KMS-11 (cell line): Measurements from ENCODE around the gene GNB5.

Experiments
- H2AFZ ChIP-seq: fragments of 200-600 bp; sonication (generic); 2 replicates; pipeline ENCODE4 v1.6.1; 2016; ENCODE audit warnings: antibody characterized with exemption, mixed run types, low read depth
- H3K27ac ChIP-seq: fragments of 200-600 bp; sonication (generic); 2 replicates; pipeline ENCODE4 v1.6.1; 2016; ENCODE audit warnings: mild to moderate bottlenecking, mixed run types
- H3K27me3 ChIP-seq: fragments of 200-600 bp; sonication (generic); 2 replicates; pipeline ENCODE4 v1.6.1; 2017; ENCODE audit warnings: mild to moderate bottlenecking, low read depth, mixed run types, moderate library complexity; ENCODE audit not compliant: insufficient read depth
- H3K36me3 ChIP-seq: fragments of 200-600 bp; sonication (generic); 2 replicates; pipeline ENCODE4 v1.6.1; 2017; ENCODE audit warnings: mild to moderate bottlenecking, mixed run types; ENCODE audit not compliant: insufficient read depth
- H3K4me1 ChIP-seq: fragments of 200-600 bp; sonication (generic); 2 replicates; pipeline ENCODE4 v1.6.1; 2016; ENCODE audit warnings: mild to moderate bottlenecking, low read depth, mixed run types; ENCODE audit not compliant: poor library complexity, severe bottlenecking
- H3K4me2 ChIP-seq: fragments of 200-600 bp; sonication (generic); 2 replicates; pipeline ENCODE4 v1.7.0; 2016; ENCODE audit warnings: mild to moderate bottlenecking, mixed run types
- H3K4me3 ChIP-seq: fragments of 200-600 bp; sonication (generic); IDR thresholded peaks from 2 replicates; pipeline ENCODE4 v1.6.1; 2017; ENCODE audit warnings: low read depth, low read length, mixed read lengths; ENCODE audit not compliant: insufficient read depth
- H3K79me2 ChIP-seq: fragments of 200-600 bp; sonication (generic); 2 replicates; pipeline ENCODE4 v1.6.1; 2016; ENCODE audit warnings: low read depth, mixed run types; ENCODE audit not compliant: insufficient read depth
- H3K9ac ChIP-seq: fragments of 200-600 bp; sonication (generic); 2 replicates; pipeline ENCODE4 v1.6.1; 2016; ENCODE audit warnings: mild to moderate bottlenecking, mixed run types
- H4K20me1 ChIP-seq: fragments of 200-600 bp; sonication (generic); 2 replicates; pipeline ENCODE4 v1.6.1; 2016; ENCODE audit warnings: mild to moderate bottlenecking, mixed run types; ENCODE audit not compliant: insufficient read depth
- TF ChIP-seq, protein P1 (sequence below): fragments of 200-600 bp; sonication (generic); conservative IDR thresholded peaks from 2 replicates; pipeline ENCODE4 v1.6.1; 2017; ENCODE audit warnings: low read depth, mild to moderate bottlenecking, antibody characterized with exemption, low read length, moderate library complexity, mixed read lengths

GNB5 gene

GRCh38 chr15:52071570-52071969 is 119.6 kb downstream of the GNB5 start:
- TF ChIP-seq, protein P1, sequence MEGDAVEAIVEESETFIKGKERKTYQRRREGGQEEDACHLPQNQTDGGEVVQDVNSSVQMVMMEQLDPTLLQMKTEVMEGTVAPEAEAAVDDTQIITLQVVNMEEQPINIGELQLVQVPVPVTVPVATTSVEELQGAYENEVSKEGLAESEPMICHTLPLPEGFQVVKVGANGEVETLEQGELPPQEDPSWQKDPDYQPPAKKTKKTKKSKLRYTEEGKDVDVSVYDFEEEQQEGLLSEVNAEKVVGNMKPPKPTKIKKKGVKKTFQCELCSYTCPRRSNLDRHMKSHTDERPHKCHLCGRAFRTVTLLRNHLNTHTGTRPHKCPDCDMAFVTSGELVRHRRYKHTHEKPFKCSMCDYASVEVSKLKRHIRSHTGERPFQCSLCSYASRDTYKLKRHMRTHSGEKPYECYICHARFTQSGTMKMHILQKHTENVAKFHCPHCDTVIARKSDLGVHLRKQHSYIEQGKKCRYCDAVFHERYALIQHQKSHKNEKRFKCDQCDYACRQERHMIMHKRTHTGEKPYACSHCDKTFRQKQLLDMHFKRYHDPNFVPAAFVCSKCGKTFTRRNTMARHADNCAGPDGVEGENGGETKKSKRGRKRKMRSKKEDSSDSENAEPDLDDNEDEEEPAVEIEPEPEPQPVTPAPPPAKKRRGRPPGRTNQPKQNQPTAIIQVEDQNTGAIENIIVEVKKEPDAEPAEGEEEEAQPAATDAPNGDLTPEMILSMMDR, result no peak
- H3K79me2 ChIP-seq, result no peaks in the 10 kb centered on the region
- H3K27me3 ChIP-seq, result no peaks in the 10 kb centered on the region
- no peaks in the 10 kb centered on the region for H4K20me1 ChIP-seq
- H3K9ac ChIP-seq, result no peak overlapping the region
- H3K27ac ChIP-seq, result no peak overlapping the region
- no peaks in the 10 kb centered on the region for H3K36me3 ChIP-seq
- H2AFZ ChIP-seq, result no peak overlapping the region
- peaks cover 4% of the 10 kb centered on the region for H3K4me1 ChIP-seq
- H3K4me3 ChIP-seq, result no peak overlapping the region
- no peak overlapping the region for H3K4me2 ChIP-seq

DNA sequence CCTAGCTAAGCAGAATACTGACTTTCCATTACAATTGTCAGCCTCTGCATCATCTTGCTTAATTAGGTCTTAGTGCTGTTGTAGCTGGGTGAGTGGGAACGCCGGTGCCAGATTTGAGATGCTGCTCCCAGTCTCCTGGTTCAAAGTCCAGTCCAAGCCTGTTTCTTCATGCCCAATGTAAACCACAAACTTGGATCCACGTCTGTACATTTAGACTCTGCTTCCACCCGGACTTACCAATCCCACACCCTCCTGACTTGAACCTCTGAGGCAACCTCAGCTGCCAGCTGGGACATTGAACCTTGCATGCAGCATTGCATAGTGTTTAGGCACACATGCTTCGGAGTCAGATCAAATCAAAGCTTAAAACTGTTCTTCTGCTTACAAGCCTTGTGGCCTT is 121.6 kb downstream of the GNB5 start:
- Histone ChIP-seq H3K4me3 (no peak overlapping the region), H2AFZ (no peak overlapping the region), H3K4me1 (peaks cover 8% of the 10 kb centered on the region), H3K4me2 (no peak overlapping the region), H3K9ac (no peak overlapping the region), H3K36me3 (no peaks in the 10 kb centered on the region), H3K27ac (no peak overlapping the region), H3K79me2 (no peaks in the 10 kb centered on the region), H4K20me1 (no peaks in the 10 kb centered on the region), H3K27me3 (no peaks in the 10 kb centered on the region)
- TF ChIP-seq, protein P1, result no peak

- H3K4me3 ChIP-seq, result no peak overlapping the region
- no peaks in the 10 kb centered on the region for H3K27me3 ChIP-seq
- H3K79me2 ChIP-seq, result no peaks in the 10 kb centered on the region
- H3K36me3 ChIP-seq, result no peaks in the 10 kb centered on the region
- TF ChIP-seq, protein P1, result no peak
- H2AFZ ChIP-seq, result no peak overlapping the region
- H3K27ac ChIP-seq, result no peak overlapping the region
- H3K4me2 ChIP-seq, result no peak overlapping the region
- no peaks in the 10 kb centered on the region for H4K20me1 ChIP-seq
- H3K9ac ChIP-seq, result no peak overlapping the region
- peaks cover 8% of the 10 kb centered on the region for H3K4me1 ChIP-seq
Measured at GRCh38 chr15:52068004-52068615, 123.1 kb downstream of the GNB5 start.

- H3K4me1 ChIP-seq, result peaks cover 8% of the 10 kb centered on the region
- H3K79me2 ChIP-seq, result no peaks in the 10 kb centered on the region
- no peaks in the 10 kb centered on the region for H4K20me1 ChIP-seq
- H3K4me3 ChIP-seq, result no peak overlapping the region
- no peak overlapping the region for H2AFZ ChIP-seq
- H3K36me3 ChIP-seq, result no peaks in the 10 kb centered on the region
- TF ChIP-seq, protein P1, result no peak
- H3K27ac ChIP-seq, result no peak overlapping the region
- no peaks in the 10 kb centered on the region for H3K27me3 ChIP-seq
- no peak overlapping the region for H3K4me2 ChIP-seq
- no peak overlapping the region for H3K9ac ChIP-seq
Measured at GRCh38 chr15:52067545-52067926, 123.7 kb downstream of the GNB5 start.
